Astrocyte (in vitro differentiated cells and primary cell): ENCODE results near the gene ZRANB1. TPM values are rescaled to one million over a fixed set of nuclear protein-coding genes. Genes with fewer than 3 reads are reported as not detected.
A peak's percentile ranks its signal among the peaks of the same experiment; 100 is the strongest.

Experiments
- DNase-seq: peaks from one replicate; pipeline ENCODE4 v3.0.0-alpha.2; 2010; ENCODE audit warnings: low read depth
- FAIRE-seq: peaks from 2 replicates; lab custom pipeline; 2011; peaks lifted over from hg19 to GRCh38; lab: Jason Lieb, UNC
- H2AFZ ChIP-seq: 2 replicates; pipeline ENCODE4 v1.6.0; 2012; ENCODE audit warnings: low read depth, low read length, inconsistent platforms
- H3K27ac ChIP-seq: 2 replicates; pipeline ENCODE4 v1.5.1; 2011; ENCODE audit warnings: low read depth, low read length, inconsistent platforms
- H3K27me3 ChIP-seq: 2 replicates; pipeline ENCODE4 v1.6.0; 2011; ENCODE audit warnings: low read length, inconsistent platforms; ENCODE audit not compliant: insufficient read depth
- H3K36me3 ChIP-seq: 2 replicates; pipeline ENCODE4 v1.5.1; 2011; ENCODE audit warnings: low read length, inconsistent platforms; ENCODE audit not compliant: insufficient read depth
- H3K4me1 ChIP-seq: 2 replicates; pipeline ENCODE4 v1.5.1; 2011; ENCODE audit warnings: low read length, inconsistent platforms; ENCODE audit not compliant: insufficient read depth
- H3K4me2 ChIP-seq: 2 replicates; pipeline ENCODE4 v1.6.0; 2012; ENCODE audit warnings: low read length, inconsistent platforms
- H3K4me3 ChIP-seq: 2 replicates; pipeline ENCODE4 v1.5.1; 2011; ENCODE audit warnings: low read depth, mild to moderate bottlenecking, low read length, inconsistent platforms; ENCODE audit not compliant: insufficient read depth
- H3K79me2 ChIP-seq: 2 replicates; pipeline ENCODE4 v1.6.0; 2012; ENCODE audit warnings: mild to moderate bottlenecking, low read length, inconsistent platforms; ENCODE audit not compliant: insufficient read depth
- H3K9ac ChIP-seq: 2 replicates; pipeline ENCODE4 v1.6.0; 2012; ENCODE audit warnings: mild to moderate bottlenecking, low read length, inconsistent platforms
- H3K9me3 ChIP-seq: 2 replicates; pipeline ENCODE4 v1.5.1; 2012; ENCODE audit warnings: low read depth, mild to moderate bottlenecking, low read length, inconsistent platforms; ENCODE audit not compliant: insufficient read depth
- H4K20me1 ChIP-seq: 2 replicates; pipeline ENCODE4 v1.6.0; 2012; ENCODE audit warnings: low read length, inconsistent platforms; ENCODE audit not compliant: insufficient read depth
- H3K27ac Mint-ChIP-seq: one replicate; pipeline ENCODE4 v1.8.0; 2021; ENCODE audit warnings: mild to moderate bottlenecking, mixed read lengths; ENCODE audit not compliant: unreplicated experiment
- H3K27me3 Mint-ChIP-seq: one replicate; pipeline ENCODE4 v1.8.0; 2021; ENCODE audit warnings: low read depth, mixed read lengths; ENCODE audit not compliant: unreplicated experiment
- H3K36me3 Mint-ChIP-seq: one replicate; pipeline ENCODE4 v1.8.0; 2021; ENCODE audit warnings: low read depth, mixed read lengths; ENCODE audit not compliant: unreplicated experiment
- H3K4me1 Mint-ChIP-seq: one replicate; pipeline ENCODE4 v1.8.0; 2021; ENCODE audit warnings: low read depth, mixed read lengths; ENCODE audit not compliant: unreplicated experiment
- H3K4me3 Mint-ChIP-seq: one replicate; pipeline ENCODE4 v1.8.0; 2021; ENCODE audit warnings: mild to moderate bottlenecking, moderate library complexity, mixed read lengths; ENCODE audit not compliant: unreplicated experiment
- H3K9me3 Mint-ChIP-seq: one replicate; pipeline ENCODE4 v1.8.0; 2021; ENCODE audit warnings: mild to moderate bottlenecking, mixed read lengths; ENCODE audit not compliant: unreplicated experiment
- EZH2 ChIP-seq: IDR thresholded peaks from 2 replicates; pipeline ENCODE4 v1.6.1; 2012; ENCODE audit warnings: mild to moderate bottlenecking, low read length, inconsistent platforms; ENCODE audit not compliant: insufficient read depth
- total RNA-seq: library from RNA; stranded (reverse); gene quantifications from 2 replicates; pipeline ENCODE4 v1.2.1, GENCODE V29; 2021
- TF ChIP-seq, protein P1 (sequence below): IDR thresholded peaks from 2 replicates; pipeline ENCODE4 v1.5.1; 2011; ENCODE audit warnings: low read depth, mild to moderate bottlenecking, inconsistent platforms, low read length, moderate library complexity; ENCODE audit not compliant: insufficient read depth

Gene ZRANB1
- total RNA-seq, 1 donor from 2014 or later = 24.9 TPM

DNA sequence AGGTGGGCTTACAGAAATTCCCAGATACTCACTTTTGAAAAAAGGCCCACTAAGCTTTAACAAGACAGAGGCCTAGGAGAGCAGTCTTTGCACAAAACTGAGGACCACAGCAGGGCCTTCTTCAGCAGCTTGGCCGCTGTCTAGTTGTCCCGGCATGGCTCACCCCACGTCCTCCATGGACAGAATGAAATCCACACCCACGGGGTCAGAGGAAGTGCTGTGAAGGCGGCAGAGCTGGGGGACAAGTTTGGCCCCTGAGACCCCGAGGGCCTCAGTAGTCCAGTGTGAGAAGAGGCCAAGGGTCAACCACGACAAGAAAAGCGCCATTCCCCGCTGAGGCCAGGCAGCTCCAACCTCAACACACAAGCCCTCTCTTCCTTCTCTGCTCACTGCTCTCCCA, 78.9 kb downstream of the ZRANB1 start:
- Histone ChIP-seq H3K4me2 (no peak overlapping the region), H2AFZ (no peak overlapping the region), H3K36me3 (no peaks in the 10 kb centered on the region), H3K27me3 (no peaks in the 10 kb centered on the region), H3K4me3 (no peak overlapping the region), H4K20me1 (peaks cover 100% of the 10 kb centered on the region), H3K27ac (no peak overlapping the region), H3K79me2 (peaks cover 85% of the 10 kb centered on the region), H3K9ac (no peak overlapping the region), H3K4me1 (no peaks in the 10 kb centered on the region), H3K9me3 (no peaks in the 10 kb centered on the region)
- FAIRE-seq (no peak), DNase-seq (no peak)
- no peak overlapping the region for H3K27ac Mint-ChIP-seq
- peaks cover 32% of the 10 kb centered on the region for H3K36me3 Mint-ChIP-seq
- H3K27me3 Mint-ChIP-seq = no peaks in the 10 kb centered on the region
- no peak for TF ChIP-seq EZH2
- TF ChIP-seq, protein P1, sequence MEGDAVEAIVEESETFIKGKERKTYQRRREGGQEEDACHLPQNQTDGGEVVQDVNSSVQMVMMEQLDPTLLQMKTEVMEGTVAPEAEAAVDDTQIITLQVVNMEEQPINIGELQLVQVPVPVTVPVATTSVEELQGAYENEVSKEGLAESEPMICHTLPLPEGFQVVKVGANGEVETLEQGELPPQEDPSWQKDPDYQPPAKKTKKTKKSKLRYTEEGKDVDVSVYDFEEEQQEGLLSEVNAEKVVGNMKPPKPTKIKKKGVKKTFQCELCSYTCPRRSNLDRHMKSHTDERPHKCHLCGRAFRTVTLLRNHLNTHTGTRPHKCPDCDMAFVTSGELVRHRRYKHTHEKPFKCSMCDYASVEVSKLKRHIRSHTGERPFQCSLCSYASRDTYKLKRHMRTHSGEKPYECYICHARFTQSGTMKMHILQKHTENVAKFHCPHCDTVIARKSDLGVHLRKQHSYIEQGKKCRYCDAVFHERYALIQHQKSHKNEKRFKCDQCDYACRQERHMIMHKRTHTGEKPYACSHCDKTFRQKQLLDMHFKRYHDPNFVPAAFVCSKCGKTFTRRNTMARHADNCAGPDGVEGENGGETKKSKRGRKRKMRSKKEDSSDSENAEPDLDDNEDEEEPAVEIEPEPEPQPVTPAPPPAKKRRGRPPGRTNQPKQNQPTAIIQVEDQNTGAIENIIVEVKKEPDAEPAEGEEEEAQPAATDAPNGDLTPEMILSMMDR = no peak
- H3K4me1 Mint-ChIP-seq = no peaks in the 10 kb centered on the region
- H3K4me3 Mint-ChIP-seq = peak overlapping the region; percentile 27
- H3K9me3 Mint-ChIP-seq = peaks cover 1% of the 10 kb centered on the region

DNA sequence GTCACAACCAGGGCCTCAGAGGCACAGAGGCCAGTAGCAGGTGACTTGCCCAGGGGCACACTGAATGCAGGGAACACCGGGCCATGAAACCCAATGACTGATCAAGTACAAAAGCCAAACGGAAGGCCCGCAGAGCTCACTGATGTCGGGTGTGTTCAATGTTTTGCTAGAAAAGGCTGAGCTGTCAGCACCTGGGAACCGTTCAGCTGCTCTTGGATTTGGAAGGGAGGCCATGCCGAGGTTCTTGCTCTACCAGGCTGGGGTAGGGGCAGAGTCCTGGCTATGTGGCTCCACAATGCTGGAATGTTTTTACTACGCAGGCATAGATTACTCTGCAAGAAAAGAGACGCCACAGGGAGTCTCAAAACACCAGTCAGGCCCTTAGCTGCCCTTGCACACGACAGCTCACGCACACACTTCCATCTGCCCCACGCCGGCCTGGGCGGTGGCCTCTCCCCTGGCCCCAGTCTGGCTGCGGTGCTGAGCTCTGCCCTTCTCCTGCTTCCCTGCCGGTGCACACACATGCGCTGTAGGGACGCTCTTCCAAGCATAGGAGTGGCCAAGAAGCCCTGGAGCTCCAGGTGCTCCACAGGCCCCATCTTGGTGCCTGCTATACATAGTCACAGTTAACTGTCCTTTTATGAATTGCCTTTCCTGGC, 79.9 kb downstream of the ZRANB1 start:
- peaks cover 1% of the 10 kb centered on the region for H3K9me3 Mint-ChIP-seq
- H3K79me2 ChIP-seq = peaks cover 84% of the 10 kb centered on the region
- H3K9me3 ChIP-seq = no peaks in the 10 kb centered on the region
- H3K4me3 Mint-ChIP-seq = no peak overlapping the region
- H3K27me3 ChIP-seq = no peaks in the 10 kb centered on the region
- H4K20me1 ChIP-seq = peaks cover 93% of the 10 kb centered on the region
- H3K4me1 Mint-ChIP-seq = no peaks in the 10 kb centered on the region
- H3K27me3 Mint-ChIP-seq = no peaks in the 10 kb centered on the region
- FAIRE-seq = no peak
- no peak overlapping the region for H3K27ac ChIP-seq
- H3K9ac ChIP-seq = no peak overlapping the region
- no peak for DNase-seq
- no peaks in the 10 kb centered on the region for H3K36me3 ChIP-seq
- no peak overlapping the region for H2AFZ ChIP-seq
- H3K4me1 ChIP-seq = no peaks in the 10 kb centered on the region
- TF ChIP-seq, protein P1 = no peak
- TF ChIP-seq EZH2 = no peak
- no peak overlapping the region for H3K4me2 ChIP-seq
- peaks cover 29% of the 10 kb centered on the region for H3K36me3 Mint-ChIP-seq
- H3K4me3 ChIP-seq = no peak overlapping the region
- peak overlapping the region; percentile 30 for H3K27ac Mint-ChIP-seq

DNA sequence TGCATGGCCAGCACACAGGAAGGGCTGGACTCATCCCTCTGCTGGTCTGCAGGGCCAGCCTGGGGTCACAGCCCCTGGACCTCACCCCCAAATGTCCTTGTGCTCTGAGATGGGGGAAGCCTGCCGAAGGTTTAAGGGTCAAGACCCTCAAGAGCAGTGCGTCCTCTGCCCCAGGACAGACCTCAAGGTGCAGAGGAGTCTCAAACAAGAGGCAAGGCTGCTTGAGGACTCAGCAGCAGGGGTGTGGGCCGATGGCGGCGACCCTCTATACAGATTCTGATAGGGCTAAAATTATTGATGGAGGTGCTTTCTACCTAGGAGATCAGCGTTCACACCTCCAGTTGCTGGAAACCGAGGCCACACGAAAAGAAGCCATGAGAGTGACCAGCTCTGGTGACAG, 80.7 kb downstream of the ZRANB1 start:
- peaks cover 83% of the 10 kb centered on the region for H3K79me2 ChIP-seq
- peaks cover 1% of the 10 kb centered on the region for H3K9me3 Mint-ChIP-seq

More for the DNA sequence above, 80.7 kb downstream of the ZRANB1 start:
- Histone ChIP-seq H3K27ac (no peak overlapping the region), H4K20me1 (peaks cover 93% of the 10 kb centered on the region), H2AFZ (no peak overlapping the region), H3K36me3 (no peaks in the 10 kb centered on the region), H3K27me3 (no peaks in the 10 kb centered on the region), H3K9ac (no peak overlapping the region), H3K4me3 (no peak overlapping the region), H3K9me3 (no peaks in the 10 kb centered on the region), H3K4me1 (no peaks in the 10 kb centered on the region), H3K4me2 (no peak overlapping the region)
- TF ChIP-seq EZH2 = no peak
- TF ChIP-seq, protein P1 = no peak
- no peaks in the 10 kb centered on the region for H3K4me1 Mint-ChIP-seq
- no peak overlapping the region for H3K27ac Mint-ChIP-seq
- FAIRE-seq (no peak), DNase-seq (no peak)
- H3K36me3 Mint-ChIP-seq = peaks cover 21% of the 10 kb centered on the region
- no peak overlapping the region for H3K4me3 Mint-ChIP-seq
- H3K27me3 Mint-ChIP-seq = no peaks in the 10 kb centered on the region
